ENCODE measurements around the gene TUBA8.
"Not testable (repeated sequence)": the region's sequence is repeated elsewhere in the genome, so short reads cannot be mapped to it uniquely, and the experiment has no call there.

The TUBA8 gene

GRCh38 chr22:18115906-18116371 lies 5.3 kb downstream of the TUBA8 start:
- Histone ChIP-seq H3K4me3 (ENCODE audit: extremely low read depth, insufficient read depth, low read length, poor library complexity, severe bottlenecking) (no peak overlapping the region), H3K4me1 (ENCODE audit: control insufficient read depth, insufficient read depth, low read length, poor library complexity, severe bottlenecking) (peaks cover 2% of the 10 kb centered on the region), H3K27ac (ENCODE audit: low read depth, low read length, severe bottlenecking) (no peak overlapping the region), H3K36me3 (ENCODE audit: control insufficient read depth, insufficient read depth, low read length) (no peaks in the 10 kb centered on the region), H3K9me3 (ENCODE audit: control insufficient read depth, low read length) (no peaks in the 10 kb centered on the region)
- 87 to 93% methylated on average over 8 of the region's 8 CpGs for WGBS, 2 experiments (ENCODE audit: insufficient coverage in 2 of 2)

- Histone ChIP-seq H3K4me3 (ENCODE audit: extremely low read depth, insufficient read depth, low read length, poor library complexity, severe bottlenecking) (no peak overlapping the region), H3K9me3 (ENCODE audit: control insufficient read depth, low read length) (no peaks in the 10 kb centered on the region), H3K36me3 (ENCODE audit: control insufficient read depth, insufficient read depth, low read length) (no peaks in the 10 kb centered on the region), H3K4me1 (ENCODE audit: control insufficient read depth, insufficient read depth, low read length, poor library complexity, severe bottlenecking) (no peaks in the 10 kb centered on the region), H3K27ac (ENCODE audit: low read depth, low read length, severe bottlenecking) (no peak overlapping the region)
- WGBS, 2 experiments (ENCODE audit: insufficient coverage in 2 of 2): 88 to 91% methylated on average over 12 to 14 of the region's 15 CpGs
These were observed 6.0 kb downstream of the TUBA8 start for GRCh38 chr22:18116634-18117033.

- Histone ChIP-seq H3K4me3 (ENCODE audit: extremely low read depth, insufficient read depth, low read length, poor library complexity, severe bottlenecking) (no peak overlapping the region), H3K27ac (ENCODE audit: low read depth, low read length, severe bottlenecking) (no peak overlapping the region)
- WGBS, 2 experiments (ENCODE audit: insufficient coverage in 2 of 2): 87 to 93% methylated on average over 4 to 9 of the region's 9 CpGs
These were observed 7.8 kb downstream of the TUBA8 start for GRCh38 chr22:18118345-18118915.

GRCh38 chr22:18119409-18120110 lies 9.0 kb downstream of the TUBA8 start:
- 95 to 96% methylated on average over 7 to 13 of the region's 18 CpGs for WGBS, 2 experiments (ENCODE audit: insufficient coverage in 2 of 2)
- Histone ChIP-seq H3K4me3 (ENCODE audit: extremely low read depth, insufficient read depth, low read length, poor library complexity, severe bottlenecking) (no peak overlapping the region), H3K4me1 (ENCODE audit: control insufficient read depth, insufficient read depth, low read length, poor library complexity, severe bottlenecking) (no peaks in the 10 kb centered on the region), H3K9me3 (ENCODE audit: control insufficient read depth, low read length) (no peaks in the 10 kb centered on the region), H3K36me3 (ENCODE audit: control insufficient read depth, insufficient read depth, low read length) (no peaks in the 10 kb centered on the region), H3K27ac (ENCODE audit: low read depth, low read length, severe bottlenecking) (no peak overlapping the region)

More at GRCh38 chr22:18118345-18118915, 7.8 kb downstream of the TUBA8 start:
- H3K9me3 ChIP-seq (ENCODE audit: control insufficient read depth, low read length): no peaks in the 10 kb centered on the region
- H3K36me3 ChIP-seq (ENCODE audit: control insufficient read depth, insufficient read depth, low read length): no peaks in the 10 kb centered on the region
- H3K4me1 ChIP-seq (ENCODE audit: control insufficient read depth, insufficient read depth, low read length, poor library complexity, severe bottlenecking): no peaks in the 10 kb centered on the region

GRCh38 chr22:18120857-18121256 lies 10.2 kb downstream of the TUBA8 start:
- H3K36me3 ChIP-seq (ENCODE audit: control insufficient read depth, insufficient read depth, low read length): no peaks in the 10 kb centered on the region
- no peak overlapping the region for H3K4me3 ChIP-seq (ENCODE audit: extremely low read depth, insufficient read depth, low read length, poor library complexity, severe bottlenecking)
- 86% methylated on average over 3 of the region's 4 CpGs; no CpG with 5 or more reads in 1 of the 2 experiments for WGBS, 2 experiments (ENCODE audit: insufficient coverage in 2 of 2)
- H3K27ac ChIP-seq (ENCODE audit: low read depth, low read length, severe bottlenecking): no peak overlapping the region
- no peaks in the 10 kb centered on the region for H3K4me1 ChIP-seq (ENCODE audit: control insufficient read depth, insufficient read depth, low read length, poor library complexity, severe bottlenecking)
- H3K9me3 ChIP-seq (ENCODE audit: control insufficient read depth, low read length): no peaks in the 10 kb centered on the region

GRCh38 chr22:18121506-18121905 lies 10.9 kb downstream of the TUBA8 start:
- Histone ChIP-seq H3K36me3 (ENCODE audit: control insufficient read depth, insufficient read depth, low read length) (no peaks in the 10 kb centered on the region), H3K27ac (ENCODE audit: low read depth, low read length, severe bottlenecking) (no peak overlapping the region), H3K9me3 (ENCODE audit: control insufficient read depth, low read length) (no peaks in the 10 kb centered on the region), H3K4me1 (ENCODE audit: control insufficient read depth, insufficient read depth, low read length, poor library complexity, severe bottlenecking) (no peaks in the 10 kb centered on the region), H3K4me3 (ENCODE audit: extremely low read depth, insufficient read depth, low read length, poor library complexity, severe bottlenecking) (no peak overlapping the region)
- WGBS, 2 experiments (ENCODE audit: insufficient coverage in 2 of 2): 75 to 95% methylated on average over 7 to 11 of the region's 13 CpGs

GRCh38 chr22:18121954-18122554 lies 11.4 kb downstream of the TUBA8 start:
- Histone ChIP-seq H3K4me3 (ENCODE audit: extremely low read depth, insufficient read depth, low read length, poor library complexity, severe bottlenecking) (no peak overlapping the region), H3K27ac (ENCODE audit: low read depth, low read length, severe bottlenecking) (no peak overlapping the region), H3K4me1 (ENCODE audit: control insufficient read depth, insufficient read depth, low read length, poor library complexity, severe bottlenecking) (no peaks in the 10 kb centered on the region), H3K9me3 (ENCODE audit: control insufficient read depth, low read length) (no peaks in the 10 kb centered on the region), H3K36me3 (ENCODE audit: control insufficient read depth, insufficient read depth, low read length) (no peaks in the 10 kb centered on the region)
- 64 to 91% methylated on average over 2 to 3 of the region's 5 CpGs for WGBS, 2 experiments (ENCODE audit: insufficient coverage in 2 of 2)

- 88 to 89% methylated on average over 15 to 17 of the region's 19 CpGs for WGBS, 2 experiments (ENCODE audit: insufficient coverage in 2 of 2)
These were observed 12.9 kb downstream of the TUBA8 start for GRCh38 chr22:18123476-18124025.

GRCh38 chr22:18126606-18127005 lies 16.0 kb downstream of the TUBA8 start:
- Histone ChIP-seq H3K9me3 (ENCODE audit: control insufficient read depth, low read length) (no peaks in the 10 kb centered on the region), H3K36me3 (ENCODE audit: control insufficient read depth, insufficient read depth, low read length) (no peaks in the 10 kb centered on the region)

More at GRCh38 chr22:18123476-18124025, 12.9 kb downstream of the TUBA8 start:
- H3K4me3 ChIP-seq (ENCODE audit: extremely low read depth, insufficient read depth, low read length, poor library complexity, severe bottlenecking); H3K4me1 ChIP-seq (ENCODE audit: control insufficient read depth, insufficient read depth, low read length, poor library complexity, severe bottlenecking); H3K36me3 ChIP-seq (ENCODE audit: control insufficient read depth, insufficient read depth, low read length); H3K9me3 ChIP-seq (ENCODE audit: control insufficient read depth, low read length); H3K27ac ChIP-seq (ENCODE audit: low read depth, low read length, severe bottlenecking): not testable (repeated sequence)

GRCh38 chr22:18130018-18130417 lies 19.4 kb downstream of the TUBA8 start:
- 95 to 97% methylated on average over 8 of the region's 8 CpGs for WGBS, 2 experiments (ENCODE audit: insufficient coverage in 2 of 2)
- no peak overlapping the region for H3K4me3 ChIP-seq (ENCODE audit: extremely low read depth, insufficient read depth, low read length, poor library complexity, severe bottlenecking)
- H3K36me3 ChIP-seq (ENCODE audit: control insufficient read depth, insufficient read depth, low read length): no peaks in the 10 kb centered on the region
- H3K9me3 ChIP-seq (ENCODE audit: control insufficient read depth, low read length): no peaks in the 10 kb centered on the region
- no peaks in the 10 kb centered on the region for H3K4me1 ChIP-seq (ENCODE audit: control insufficient read depth, insufficient read depth, low read length, poor library complexity, severe bottlenecking)
- H3K27ac ChIP-seq (ENCODE audit: low read depth, low read length, severe bottlenecking): no peak overlapping the region

More at GRCh38 chr22:18126606-18127005, 16.0 kb downstream of the TUBA8 start:
- WGBS, 2 experiments (ENCODE audit: insufficient coverage in 2 of 2): 95 to 98% methylated on average over 18 of the region's 18 CpGs
- Histone ChIP-seq H3K4me3 (ENCODE audit: extremely low read depth, insufficient read depth, low read length, poor library complexity, severe bottlenecking) (no peak overlapping the region), H3K4me1 (ENCODE audit: control insufficient read depth, insufficient read depth, low read length, poor library complexity, severe bottlenecking) (no peaks in the 10 kb centered on the region), H3K27ac (ENCODE audit: low read depth, low read length, severe bottlenecking) (no peak overlapping the region)

Data from mesodermal cell (in vitro differentiated cells).